C4-2B (cell line): ENCODE data around the gene LRTM2.

Experiments used
- H3K27ac ChIP-seq: fragments of 450-650 bp; 2 replicates; pipeline ENCODE4 v1.5.1; 2017
- CTCF ChIP-seq: fragments of 450-650 bp; conservative IDR thresholded peaks from 2 replicates; pipeline ENCODE4 v1.5.1; 2017; ENCODE audit warnings: mild to moderate bottlenecking
- ZFX ChIP-seq: fragments of 450-650 bp; IDR thresholded peaks from 2 replicates; pipeline ENCODE4 v1.6.1; 2017

The LRTM2 gene

DNA sequence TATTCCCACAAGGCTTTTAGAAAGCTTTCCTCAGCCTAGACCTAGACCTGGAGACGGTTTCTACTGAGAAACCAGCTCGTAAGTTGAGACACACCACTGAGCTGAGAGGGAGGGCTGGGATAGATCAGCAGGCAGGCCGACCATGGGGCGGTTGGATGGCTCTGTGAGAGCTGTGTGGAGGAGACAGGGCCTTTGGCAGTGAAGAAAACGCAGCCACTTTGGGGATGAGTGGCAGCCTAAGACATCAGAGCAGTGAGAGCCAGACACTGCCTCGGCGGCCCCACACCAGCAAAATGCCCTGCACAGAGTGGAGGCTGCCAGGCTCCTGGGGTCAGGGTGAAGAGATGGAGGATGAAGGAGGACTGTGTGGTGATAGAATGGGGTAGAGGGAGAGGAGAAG, 52.1 kb downstream of the LRTM2 start:
- TF ChIP-seq ZFX = no peak
- TF ChIP-seq CTCF = no peak
- no peak overlapping the region for H3K27ac ChIP-seq

DNA sequence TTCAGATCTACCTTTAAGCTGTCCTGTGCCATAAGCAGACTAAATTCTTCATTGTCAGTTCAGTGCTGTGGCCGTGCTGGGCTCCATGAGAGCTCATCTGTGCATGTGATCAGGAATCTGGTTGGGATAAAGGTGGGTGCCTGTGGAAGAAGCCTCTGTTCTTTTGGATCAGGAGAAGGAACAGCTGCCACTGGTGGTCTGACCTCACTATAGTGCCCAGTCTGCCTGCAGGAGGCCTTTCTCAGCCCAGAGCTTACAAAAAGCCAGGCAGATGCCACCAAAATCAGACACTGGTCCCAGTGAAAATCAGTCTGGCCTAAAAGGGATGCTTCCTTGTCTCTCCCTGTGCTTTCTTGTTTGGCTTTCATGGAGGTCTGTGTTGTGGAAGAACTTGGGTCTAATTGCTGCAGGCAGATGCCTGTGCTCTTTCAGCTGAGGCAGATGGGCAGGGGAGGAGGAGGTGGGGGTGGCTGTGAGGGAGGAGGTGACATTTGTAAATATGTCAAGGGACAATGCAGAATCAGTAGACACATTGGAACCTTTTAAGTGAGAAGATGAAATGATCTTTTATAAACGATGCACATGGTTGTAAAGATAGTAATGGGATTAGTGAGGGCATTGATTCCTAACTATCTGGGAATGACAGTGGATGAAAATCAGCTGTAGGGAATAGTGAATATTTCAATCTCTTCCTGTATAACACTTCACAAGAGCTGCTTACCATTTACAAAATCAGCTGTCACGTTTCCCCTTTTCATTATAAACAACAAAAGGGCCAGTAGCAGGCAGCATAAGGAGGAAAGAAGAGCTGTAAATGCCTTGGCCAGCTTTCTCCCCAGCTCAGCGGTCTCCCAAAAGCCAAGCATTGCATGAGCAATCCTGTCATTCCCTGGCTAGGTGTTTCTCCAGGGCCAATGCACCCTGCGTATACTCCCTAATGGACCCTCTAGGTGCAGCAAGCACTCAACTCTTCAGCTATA, 53.5 kb downstream of the LRTM2 start:
- TF ChIP-seq CTCF (no peak), ZFX (no peak)

DNA sequence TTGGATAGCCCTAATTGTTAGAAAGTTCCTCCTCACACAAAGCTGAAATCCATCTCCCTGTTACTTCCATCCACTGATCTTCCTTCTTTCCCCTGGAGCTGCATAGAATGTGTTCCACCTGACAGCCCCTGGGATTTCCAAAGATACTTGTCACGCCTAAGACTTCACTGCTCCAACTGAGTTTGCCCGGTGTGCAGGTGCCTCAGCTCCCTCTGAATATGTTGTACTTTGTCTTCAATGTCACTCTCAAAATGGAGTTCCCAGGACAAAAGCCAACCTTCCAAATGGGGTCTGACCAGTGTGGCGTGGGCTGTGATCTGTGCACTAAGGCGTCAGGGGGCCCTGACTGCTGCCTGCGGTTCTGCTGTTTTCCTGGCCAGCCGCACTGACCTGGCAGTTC, 55.2 kb downstream of the LRTM2 start:
- no peak for TF ChIP-seq ZFX
- H3K27ac ChIP-seq = no peak overlapping the region

More for the DNA sequence above, 53.5 kb downstream of the LRTM2 start:
- H3K27ac ChIP-seq = no peak overlapping the region

DNA sequence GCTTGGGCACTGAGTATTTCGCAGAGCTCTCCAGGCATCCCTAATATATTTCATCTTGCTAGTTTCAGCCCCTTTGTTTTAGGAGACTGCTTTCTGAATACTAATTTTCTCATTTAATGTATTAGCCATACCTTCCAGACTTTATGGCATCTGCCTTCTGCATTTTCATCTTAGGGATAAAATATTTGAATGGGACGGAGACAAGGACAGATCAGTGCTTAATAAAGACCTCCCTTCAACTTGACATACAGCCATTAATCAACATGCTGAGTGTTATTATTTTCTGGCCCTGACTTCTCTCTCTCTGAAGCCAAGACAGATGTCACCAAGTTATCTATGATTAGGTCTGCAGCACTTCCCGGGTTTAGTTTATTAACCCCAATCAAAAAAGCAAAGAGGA, 55.7 kb downstream of the LRTM2 start:
- H3K27ac ChIP-seq = no peak overlapping the region
- TF ChIP-seq ZFX = no peak
- no peak for TF ChIP-seq CTCF

- no peak overlapping the region for H3K27ac ChIP-seq
- no peak for TF ChIP-seq ZFX
- no peak for TF ChIP-seq CTCF
These were observed 57.0 kb downstream of the LRTM2 start for GRCh38 chr12:1877169-1877878.

DNA sequence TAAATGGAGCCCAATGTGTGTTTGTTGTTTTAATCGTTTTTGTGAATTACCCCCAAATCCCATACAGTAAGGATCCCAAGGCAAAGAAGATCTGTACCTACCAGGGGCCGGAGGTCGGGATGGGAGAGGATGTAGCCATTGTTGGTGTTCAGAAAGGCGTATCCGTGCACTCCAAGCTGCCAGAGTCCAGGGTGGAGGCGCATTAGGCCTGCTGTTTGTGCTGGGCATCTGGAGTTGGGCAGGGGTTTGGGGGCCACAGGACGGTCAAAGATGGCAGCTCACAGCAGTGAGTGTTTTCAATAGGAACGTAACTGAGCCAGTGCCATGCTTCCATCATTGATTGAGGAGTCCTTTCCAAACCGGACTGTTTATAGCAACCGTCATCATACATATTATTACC, 57.8 kb downstream of the LRTM2 start:
- TF ChIP-seq ZFX (no peak), CTCF (no peak)
- H3K27ac ChIP-seq = no peak overlapping the region

DNA sequence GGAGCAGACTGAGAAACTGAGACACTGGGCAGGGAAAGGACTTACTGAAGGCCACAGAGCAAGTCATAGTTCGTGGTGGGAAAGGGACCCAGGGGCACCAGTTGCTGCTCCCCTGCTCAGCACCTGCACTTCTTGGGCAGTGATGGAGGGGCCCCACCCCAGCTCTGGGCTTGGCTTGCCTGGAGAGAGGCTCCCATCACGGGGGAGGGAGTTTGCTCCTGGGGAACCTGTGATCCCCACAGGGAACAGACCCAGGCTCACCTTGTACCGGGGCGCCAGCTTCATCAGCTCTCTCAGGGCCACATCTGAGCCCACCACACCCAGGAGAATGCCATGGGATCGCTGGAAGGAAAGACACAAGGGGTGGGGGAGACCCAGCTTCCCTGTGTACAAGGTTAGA, 58.3 kb downstream of the LRTM2 start:
- TF ChIP-seq CTCF = no peak
- no peak for TF ChIP-seq ZFX

More for the DNA sequence above, 58.3 kb downstream of the LRTM2 start:
- no peak overlapping the region for H3K27ac ChIP-seq
